Fibroblast of pulmonary artery (primary cell): Measurements from ENCODE around the gene DRAM1.

Experiments
- DNase-seq: peaks from one replicate; pipeline ENCODE4 v3.0.0-alpha.2; 2010; ENCODE audit warnings: low read depth
- H3K4me3 ChIP-seq: replicated peaks from 2 replicates; pipeline ENCODE4 v1.5.1; 2011; ENCODE audit warnings: low read depth, mild to moderate bottlenecking, control low read depth, low read length, moderate library complexity
- TF ChIP-seq, protein P1 (sequence below): IDR thresholded peaks from 2 replicates; pipeline ENCODE4 v1.5.1; 2011; ENCODE audit warnings: mild to moderate bottlenecking, control low read depth, low read length, inconsistent platforms; ENCODE audit errors: missing control alignments

Gene DRAM1, protein sequence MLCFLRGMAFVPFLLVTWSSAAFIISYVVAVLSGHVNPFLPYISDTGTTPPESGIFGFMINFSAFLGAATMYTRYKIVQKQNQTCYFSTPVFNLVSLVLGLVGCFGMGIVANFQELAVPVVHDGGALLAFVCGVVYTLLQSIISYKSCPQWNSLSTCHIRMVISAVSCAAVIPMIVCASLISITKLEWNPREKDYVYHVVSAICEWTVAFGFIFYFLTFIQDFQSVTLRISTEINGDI

DNA sequence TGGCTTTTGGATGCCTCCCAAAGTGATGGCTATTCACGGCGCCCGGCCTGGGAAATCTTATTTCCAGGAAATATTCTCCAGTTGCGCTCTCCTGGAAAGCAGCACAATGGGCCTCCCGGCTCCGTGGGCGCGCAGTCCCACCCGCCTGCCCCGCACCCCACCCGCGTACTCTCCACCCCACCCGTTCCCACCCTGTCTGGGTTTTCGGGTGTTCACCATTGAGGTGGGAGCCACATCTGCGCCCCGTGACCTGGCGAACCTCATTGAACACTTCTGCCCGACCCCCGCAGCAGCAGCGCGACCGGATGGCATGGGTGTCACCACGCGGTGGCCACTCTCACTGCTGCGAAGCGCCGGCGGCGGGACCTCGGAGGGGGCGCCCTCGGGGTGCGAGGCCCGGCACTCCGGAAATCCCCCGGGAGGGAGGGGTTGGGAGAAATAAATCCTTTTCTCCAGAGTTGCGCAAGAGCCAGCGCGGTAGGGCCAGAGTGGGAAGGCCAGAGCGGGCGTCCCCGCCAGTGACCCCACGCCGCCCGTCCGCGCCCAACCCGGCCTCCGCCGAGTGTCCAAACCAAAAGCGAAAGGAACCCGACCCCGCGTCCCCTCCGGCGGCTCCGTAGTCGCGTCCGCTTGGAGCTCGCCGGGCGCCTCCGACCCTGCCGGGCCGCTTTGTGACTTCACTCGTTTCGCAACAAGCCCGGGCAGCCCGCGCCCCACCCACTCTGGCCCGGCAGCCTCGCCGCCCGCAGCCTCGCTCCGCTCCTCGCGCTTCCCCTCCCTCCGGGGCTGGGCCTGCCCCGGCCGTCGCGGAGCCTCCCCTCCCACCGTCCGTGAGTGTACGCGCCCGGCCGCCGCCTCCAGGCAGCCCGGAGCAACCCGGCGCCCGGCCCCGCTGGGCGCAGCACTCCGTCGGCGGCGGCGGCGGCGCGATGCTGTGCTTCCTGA lies at the start of gene DRAM1:
TSS of gene DRAM1 (plus strand) at position 720 of the 945 bp plus-strand sequence. CDS start at position 930, 210 bp downstream.
- peak; percentile 93 for DNase-seq
- TF ChIP-seq, protein P1, sequence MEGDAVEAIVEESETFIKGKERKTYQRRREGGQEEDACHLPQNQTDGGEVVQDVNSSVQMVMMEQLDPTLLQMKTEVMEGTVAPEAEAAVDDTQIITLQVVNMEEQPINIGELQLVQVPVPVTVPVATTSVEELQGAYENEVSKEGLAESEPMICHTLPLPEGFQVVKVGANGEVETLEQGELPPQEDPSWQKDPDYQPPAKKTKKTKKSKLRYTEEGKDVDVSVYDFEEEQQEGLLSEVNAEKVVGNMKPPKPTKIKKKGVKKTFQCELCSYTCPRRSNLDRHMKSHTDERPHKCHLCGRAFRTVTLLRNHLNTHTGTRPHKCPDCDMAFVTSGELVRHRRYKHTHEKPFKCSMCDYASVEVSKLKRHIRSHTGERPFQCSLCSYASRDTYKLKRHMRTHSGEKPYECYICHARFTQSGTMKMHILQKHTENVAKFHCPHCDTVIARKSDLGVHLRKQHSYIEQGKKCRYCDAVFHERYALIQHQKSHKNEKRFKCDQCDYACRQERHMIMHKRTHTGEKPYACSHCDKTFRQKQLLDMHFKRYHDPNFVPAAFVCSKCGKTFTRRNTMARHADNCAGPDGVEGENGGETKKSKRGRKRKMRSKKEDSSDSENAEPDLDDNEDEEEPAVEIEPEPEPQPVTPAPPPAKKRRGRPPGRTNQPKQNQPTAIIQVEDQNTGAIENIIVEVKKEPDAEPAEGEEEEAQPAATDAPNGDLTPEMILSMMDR = no peak
- peak within 1 kb of the TSS; percentile 80 for H3K4me3 ChIP-seq

DNA sequence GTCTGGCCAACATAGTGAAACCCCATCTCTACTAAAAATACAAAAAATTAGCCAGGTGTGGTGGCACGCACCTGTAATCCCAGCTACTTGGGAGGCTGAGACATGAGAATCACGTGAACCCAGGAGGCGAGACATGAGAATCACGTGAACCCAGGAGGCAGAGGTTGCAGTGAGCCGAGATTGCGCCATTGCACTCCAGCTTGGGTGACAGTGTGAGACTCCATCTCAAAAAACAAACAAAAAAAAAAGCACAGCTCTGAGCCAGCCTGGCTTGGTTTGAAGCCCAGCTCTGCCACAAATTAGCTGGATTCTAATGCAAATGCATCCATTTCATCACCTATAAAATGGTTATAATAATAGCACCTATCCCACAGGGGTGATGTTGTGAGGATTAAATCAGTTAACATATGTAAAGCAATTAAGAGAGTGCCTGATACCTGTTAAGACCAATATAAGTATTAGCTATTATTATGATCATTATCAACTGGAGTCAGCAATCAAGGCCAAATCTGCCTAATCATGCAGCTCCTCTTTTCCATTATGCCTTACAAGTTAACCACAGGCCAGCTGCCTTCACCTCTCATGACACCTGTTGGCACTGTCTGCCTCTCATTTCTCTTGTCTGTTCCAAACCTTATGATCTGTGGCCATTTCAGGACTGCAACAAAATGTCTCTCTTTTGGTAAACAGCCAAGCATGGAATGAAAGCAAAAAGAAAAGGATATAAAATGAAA lies 48.8 kb upstream of the DRAM1 start:
- H3K4me3 ChIP-seq = no peak overlapping the region
- TF ChIP-seq, protein P1 = no peak
- no peak for DNase-seq

DNA sequence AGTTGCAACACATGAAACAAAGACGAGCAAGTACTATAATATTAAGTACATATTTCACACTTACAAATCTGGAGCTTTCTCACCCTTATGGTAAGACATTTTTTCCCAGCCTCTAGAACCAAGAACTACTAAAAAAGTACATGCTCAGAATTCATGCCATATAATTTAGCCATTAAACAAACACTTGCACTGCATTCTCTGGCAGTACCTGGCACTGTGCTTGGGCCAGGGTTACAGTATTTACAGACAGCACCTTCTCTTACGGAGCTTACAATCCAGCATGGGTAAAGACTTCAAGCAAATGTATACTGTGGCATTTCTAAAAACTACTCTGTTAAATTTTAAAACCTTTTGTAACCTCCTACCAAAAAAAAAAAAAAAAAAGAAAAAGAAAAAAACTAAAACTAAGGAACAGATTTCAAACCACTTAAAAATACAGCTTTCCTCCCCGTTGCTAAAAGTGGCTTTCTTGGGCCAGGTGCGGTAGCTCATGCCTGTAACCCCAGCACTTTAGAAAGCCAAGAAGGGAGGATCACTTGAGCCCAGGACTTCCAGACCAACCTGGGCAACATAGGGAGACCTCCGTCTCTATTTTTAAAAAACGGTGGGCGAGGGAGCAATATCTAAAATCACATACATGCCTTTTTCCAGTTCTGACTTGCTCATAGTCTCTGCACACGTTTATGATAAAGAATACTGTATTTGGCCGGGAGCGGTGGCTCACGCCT lies 47.6 kb upstream of the DRAM1 start:
- peak overlapping the region; percentile 85 for H3K4me3 ChIP-seq
- DNase-seq = peak; percentile 10
- TF ChIP-seq, protein P1 = no peak

DNA sequence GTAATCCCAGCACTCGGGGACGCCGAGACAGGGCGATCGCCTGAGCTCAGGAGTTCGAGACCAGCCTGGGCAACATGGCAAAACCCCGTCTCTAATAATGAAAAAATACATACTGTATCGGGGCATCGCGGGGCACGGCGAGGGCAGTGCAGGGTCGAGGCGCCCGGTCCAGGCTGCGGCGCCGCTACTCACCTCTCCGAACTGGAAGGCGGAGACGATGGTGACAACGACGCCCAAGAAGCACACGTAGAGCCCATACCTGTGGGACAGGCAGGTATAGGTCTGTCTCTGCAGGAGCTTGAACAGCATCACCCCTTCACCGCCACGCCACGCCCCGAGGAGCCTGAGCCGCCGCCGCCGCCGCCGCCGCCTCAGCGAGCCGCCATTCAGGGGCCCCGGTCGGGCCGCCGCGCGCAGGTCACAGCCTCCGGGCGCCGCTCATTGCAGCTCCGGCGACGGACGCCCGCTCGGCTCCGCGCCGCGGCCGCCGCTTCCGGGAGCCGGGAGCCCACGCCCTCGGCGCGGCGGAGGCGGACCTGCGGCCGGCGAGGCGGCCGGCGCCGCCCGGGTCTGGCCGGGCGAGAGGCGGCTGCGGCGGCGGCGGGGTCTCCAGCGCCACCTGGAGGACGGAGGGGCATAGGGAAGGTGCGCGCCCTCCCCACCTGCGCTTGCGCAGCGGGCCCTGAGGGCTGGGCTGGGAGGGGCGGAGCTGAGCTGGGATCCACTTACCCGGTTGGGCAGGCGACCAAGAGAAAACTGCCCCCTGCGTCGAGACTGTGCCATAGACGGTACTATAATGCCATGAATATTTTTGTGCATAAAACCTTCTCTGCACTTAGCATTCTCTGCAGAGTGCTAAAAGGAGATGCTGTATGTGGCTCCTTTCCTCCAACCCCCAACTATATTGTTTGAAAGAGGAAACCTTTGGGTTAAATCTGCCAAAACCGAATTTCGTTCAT lies 46.7 kb upstream of the DRAM1 start, which contains the start of gene GNPTAB:
TSS of gene GNPTAB (minus strand) at position 593 of the 959 bp plus-strand sequence. CDS start at position 309, 284 bp downstream.
- peak; percentile 93 for DNase-seq
- TF ChIP-seq, protein P1 = peak; percentile 52
- H3K4me3 ChIP-seq = peak within 1 kb of the TSS; percentile 85

DNA sequence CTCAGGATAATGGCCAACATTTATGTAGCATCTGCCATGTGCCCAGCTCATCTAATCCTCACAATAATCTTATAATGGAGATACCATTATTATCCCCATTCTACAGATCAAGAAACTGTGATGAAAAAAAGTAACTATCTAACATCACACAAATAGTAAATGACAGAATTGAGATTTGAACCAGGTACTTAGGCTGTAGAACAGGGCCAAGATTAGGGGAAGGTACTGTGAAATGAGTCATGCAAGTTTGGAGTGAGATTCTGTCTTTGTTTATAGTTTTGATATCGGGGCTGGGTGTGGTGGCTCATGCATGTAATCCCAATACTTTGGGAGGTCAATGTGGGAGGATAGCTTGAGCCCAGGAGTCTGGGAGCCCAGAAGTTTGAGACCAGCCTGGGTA lies 45.4 kb upstream of the DRAM1 start:
- DNase-seq = no peak
- TF ChIP-seq, protein P1 = no peak
- H3K4me3 ChIP-seq = no peak overlapping the region
